Liver (tissue), 9 donors: ENCODE data around the gene FHDC1. TPM values are rescaled to one million over a fixed set of nuclear protein-coding genes. Genes with fewer than 3 reads are reported as not detected.

Experiments used
- DNase-seq: peaks from one replicate; pipeline ENCODE4 v3.0.0-alpha.2; 2017; ENCODE audit warnings: low spot score
- H3K27ac ChIP-seq, 2 donors: one replicate each; pipeline ENCODE4 v1.7.0; 2013; ENCODE audit warnings: inconsistent platforms in 2 of 2, low read length in 2 of 2, control low read depth in 1 of 2, low read depth in 1 of 2, mild to moderate bottlenecking in 1 of 2
- H3K27me3 ChIP-seq, 4 donors: one replicate each; pipeline versions ENCODE4 v1.6.1 to v1.7.0; 2013; ENCODE audit warnings: low read length in 3 of 4, inconsistent platforms in 1 of 4, mild to moderate bottlenecking in 1 of 4, moderate library complexity in 1 of 4; ENCODE audit not compliant: control insufficient read depth in 4 of 4, insufficient read depth in 4 of 4
- H3K36me3 ChIP-seq, 4 donors: one replicate each; pipeline versions ENCODE4 v1.6.1 to v1.7.0; 2013; ENCODE audit warnings: low read length in 3 of 4, mild to moderate bottlenecking in 3 of 4, low read depth in 1 of 4, moderate library complexity in 1 of 4; ENCODE audit not compliant: control insufficient read depth in 4 of 4, insufficient read depth in 3 of 4
- H3K4me1 ChIP-seq, 4 donors: one replicate each; pipeline versions ENCODE4 v1.6.1 to v1.7.0; 2013; ENCODE audit warnings: low read length in 3 of 4, mild to moderate bottlenecking in 3 of 4, moderate library complexity in 1 of 4; ENCODE audit not compliant: control insufficient read depth in 4 of 4, insufficient read depth in 4 of 4
- H3K4me3 ChIP-seq, 3 donors: one replicate each; pipeline versions ENCODE4 v1.6.1 to v1.7.0; 2013; ENCODE audit warnings: low read length in 3 of 3, control low read depth in 1 of 3, low read depth in 1 of 3, mild to moderate bottlenecking in 1 of 3
- H3K9ac ChIP-seq, 2 donors: one replicate each; pipeline ENCODE4 v1.7.0; 2013; ENCODE audit warnings: low read length in 2 of 2, mild to moderate bottlenecking in 2 of 2, moderate library complexity in 2 of 2, control low read depth in 1 of 2, low read depth in 1 of 2
- H3K9me3 ChIP-seq, 4 donors: one replicate each; pipeline versions ENCODE4 v1.6.1 to v1.7.0; 2013; ENCODE audit warnings: low read length in 3 of 4; ENCODE audit not compliant: control insufficient read depth in 4 of 4
- EGR1 ChIP-seq, 2 donors: IDR thresholded peaks; 2 replicates each; pipeline ENCODE4 v1.6.1; 2016 to 2018; ENCODE audit warnings: antibody characterized with exemption in 2 of 2, low read depth in 2 of 2
- FOXA1 ChIP-seq: IDR thresholded peaks from 2 replicates; pipeline ENCODE4 v1.6.1; 2016; ENCODE audit warnings: antibody characterized with exemption
- FOXA2 ChIP-seq: IDR thresholded peaks from 2 replicates; pipeline ENCODE4 v1.6.1; 2016; ENCODE audit warnings: antibody characterized with exemption
- GABPA ChIP-seq, 2 donors: IDR thresholded peaks in 1 of 2; conservative IDR thresholded peaks in 1 of 2; 2 replicates each; pipeline ENCODE4 v1.6.1; 2016; ENCODE audit warnings: antibody characterized with exemption in 2 of 2, mild to moderate bottlenecking in 1 of 2, moderate library complexity in 1 of 2
- HNF4A ChIP-seq, 2 donors: conservative IDR thresholded peaks; 2 replicates each; pipeline ENCODE4 v1.6.1; 2016; ENCODE audit warnings: antibody characterized with exemption in 2 of 2, mild to moderate bottlenecking in 2 of 2
- HNF4G ChIP-seq: IDR thresholded peaks from 2 replicates; pipeline ENCODE4 v1.6.1; 2016; ENCODE audit warnings: antibody characterized with exemption
- NR2F2 ChIP-seq: IDR thresholded peaks from 2 replicates; pipeline ENCODE4 v1.6.1; 2016; ENCODE audit warnings: antibody characterized with exemption
- RAD21 ChIP-seq, 2 donors: IDR thresholded peaks; 2 replicates each; pipeline ENCODE4 v1.6.1; 2016; ENCODE audit warnings: antibody characterized with exemption in 2 of 2, mild to moderate bottlenecking in 2 of 2
- RXRA ChIP-seq, 2 donors: IDR thresholded peaks; 2 replicates each; pipeline ENCODE4 v1.6.1; 2017 to 2018; ENCODE audit warnings: antibody characterized with exemption in 2 of 2, mild to moderate bottlenecking in 1 of 2
- SP1 ChIP-seq: IDR thresholded peaks from 2 replicates; pipeline ENCODE4 v1.6.1; 2018; ENCODE audit warnings: antibody characterized with exemption, mild to moderate bottlenecking
- TAF1 ChIP-seq: conservative IDR thresholded peaks from 2 replicates; pipeline ENCODE4 v1.6.1; 2016; ENCODE audit warnings: antibody characterized with exemption, mild to moderate bottlenecking
- YY1 ChIP-seq: IDR thresholded peaks from 2 replicates; pipeline ENCODE4 v1.6.1; 2016; ENCODE audit warnings: antibody characterized with exemption, mild to moderate bottlenecking
- WGBS: extraction: QIAGEN DNeasy Blood & Tissue Kit; methylation state at CpG from one replicate; pipeline ENCODE4 v1.1.7; 2013; 5-methylcytosine and 5-hydroxymethylcytosine counted together
- polyA plus RNA-seq, 2 donors: library from polyadenylated mRNA; stranded (reverse) in 1 of 2; unstranded in 1 of 2; fragments of 200-250 nt in 1 of 2; fragments of >200 nt in 1 of 2; fragmentation: Nextera tagmentation in 1 of 2; extraction: Ambion mirVana in 1 of 2; gene quantifications; one replicate each; pipeline versions ENCODE4 v1.2.1 to v1.2.3, GENCODE V29; 2013 to 2015
- total RNA-seq, 2 donors: library from RNA; depleted of rRNA; stranded (reverse); fragments of >200 nt; gene quantifications; one replicate each; pipeline ENCODE4 v1.2.3, GENCODE V29; 2014
- TF ChIP-seq, protein P1 (sequence below): IDR thresholded peaks from 2 replicates; pipeline ENCODE4 v1.6.1; 2016; ENCODE audit warnings: antibody characterized with exemption, mild to moderate bottlenecking
- TF ChIP-seq, protein P2 (sequence below): IDR thresholded peaks from 2 replicates; pipeline ENCODE4 v1.6.1; 2016; ENCODE audit warnings: antibody characterized with exemption
- TF ChIP-seq, protein P3 (sequence below): IDR thresholded peaks from 2 replicates; pipeline ENCODE4 v1.6.1; 2016; ENCODE audit warnings: antibody characterized with exemption
- TF ChIP-seq, protein P4 (sequence below): fragments of 150-350 bp; IDR thresholded peaks from 2 replicates; pipeline ENCODE4 v1.5.1; 2017; ENCODE audit warnings: improper control_type of control experiment, low read depth, low read length; ENCODE audit not compliant: missing input control
- donor health status: healthy.
- donor health status: healthy.
- donor health status: healthy.
- donor health status: healthy.
- donor health status: healthy.

Gene FHDC1
- total and polyA plus RNA-seq, 4 donors: 0.06 to 33.0 (median 0.11) TPM

DNA sequence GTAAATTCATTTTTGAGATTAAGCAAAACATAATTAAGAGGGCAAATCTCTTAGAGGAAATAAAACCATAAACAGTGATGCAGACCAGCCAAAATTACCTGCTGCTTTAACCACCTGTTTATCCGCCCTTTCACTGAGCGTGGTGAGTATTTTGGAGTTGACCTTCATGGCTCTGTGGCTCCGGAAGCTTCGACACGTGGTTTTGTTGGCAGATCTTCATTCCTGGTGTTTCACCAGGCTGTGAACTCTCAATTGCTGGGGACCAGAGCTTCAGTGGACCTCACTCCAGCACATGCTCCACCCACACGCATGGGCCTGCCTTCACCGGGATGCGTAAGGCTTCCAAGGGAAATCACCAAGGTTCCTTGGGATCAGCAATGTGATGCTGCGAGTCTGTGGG, 83.8 kb downstream of the FHDC1 start:
- Histone ChIP-seq H3K4me3 (no peak overlapping the region), H3K9me3 (no peaks in the 10 kb centered on the region), H3K4me1 (no peaks in the 10 kb centered on the region), H3K27me3 (no peaks in the 10 kb centered on the region), H3K27ac (no peak overlapping the region), H3K36me3 (no peaks in the 10 kb centered on the region), H3K9ac (no peak overlapping the region)
- no peak for TF ChIP-seq GABPA (IDR thresholded peaks at IDR 0.05 in 1 of 2, conservative IDR thresholded peaks at IDR 0.05 in 1 of 2)
- TF ChIP-seq SP1: no peak
- TF ChIP-seq, protein P1, sequence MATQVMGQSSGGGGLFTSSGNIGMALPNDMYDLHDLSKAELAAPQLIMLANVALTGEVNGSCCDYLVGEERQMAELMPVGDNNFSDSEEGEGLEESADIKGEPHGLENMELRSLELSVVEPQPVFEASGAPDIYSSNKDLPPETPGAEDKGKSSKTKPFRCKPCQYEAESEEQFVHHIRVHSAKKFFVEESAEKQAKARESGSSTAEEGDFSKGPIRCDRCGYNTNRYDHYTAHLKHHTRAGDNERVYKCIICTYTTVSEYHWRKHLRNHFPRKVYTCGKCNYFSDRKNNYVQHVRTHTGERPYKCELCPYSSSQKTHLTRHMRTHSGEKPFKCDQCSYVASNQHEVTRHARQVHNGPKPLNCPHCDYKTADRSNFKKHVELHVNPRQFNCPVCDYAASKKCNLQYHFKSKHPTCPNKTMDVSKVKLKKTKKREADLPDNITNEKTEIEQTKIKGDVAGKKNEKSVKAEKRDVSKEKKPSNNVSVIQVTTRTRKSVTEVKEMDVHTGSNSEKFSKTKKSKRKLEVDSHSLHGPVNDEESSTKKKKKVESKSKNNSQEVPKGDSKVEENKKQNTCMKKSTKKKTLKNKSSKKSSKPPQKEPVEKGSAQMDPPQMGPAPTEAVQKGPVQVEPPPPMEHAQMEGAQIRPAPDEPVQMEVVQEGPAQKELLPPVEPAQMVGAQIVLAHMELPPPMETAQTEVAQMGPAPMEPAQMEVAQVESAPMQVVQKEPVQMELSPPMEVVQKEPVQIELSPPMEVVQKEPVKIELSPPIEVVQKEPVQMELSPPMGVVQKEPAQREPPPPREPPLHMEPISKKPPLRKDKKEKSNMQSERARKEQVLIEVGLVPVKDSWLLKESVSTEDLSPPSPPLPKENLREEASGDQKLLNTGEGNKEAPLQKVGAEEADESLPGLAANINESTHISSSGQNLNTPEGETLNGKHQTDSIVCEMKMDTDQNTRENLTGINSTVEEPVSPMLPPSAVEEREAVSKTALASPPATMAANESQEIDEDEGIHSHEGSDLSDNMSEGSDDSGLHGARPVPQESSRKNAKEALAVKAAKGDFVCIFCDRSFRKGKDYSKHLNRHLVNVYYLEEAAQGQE: no peak
- TF ChIP-seq FOXA2: no peak
- no peak for TF ChIP-seq EGR1 (IDR thresholded peaks at IDR 0.05; ENCODE audit: low read depth in 2 of 2)
- no peak for TF ChIP-seq HNF4A (conservative IDR thresholded peaks at IDR 0.05)
- TF ChIP-seq, protein P2, sequence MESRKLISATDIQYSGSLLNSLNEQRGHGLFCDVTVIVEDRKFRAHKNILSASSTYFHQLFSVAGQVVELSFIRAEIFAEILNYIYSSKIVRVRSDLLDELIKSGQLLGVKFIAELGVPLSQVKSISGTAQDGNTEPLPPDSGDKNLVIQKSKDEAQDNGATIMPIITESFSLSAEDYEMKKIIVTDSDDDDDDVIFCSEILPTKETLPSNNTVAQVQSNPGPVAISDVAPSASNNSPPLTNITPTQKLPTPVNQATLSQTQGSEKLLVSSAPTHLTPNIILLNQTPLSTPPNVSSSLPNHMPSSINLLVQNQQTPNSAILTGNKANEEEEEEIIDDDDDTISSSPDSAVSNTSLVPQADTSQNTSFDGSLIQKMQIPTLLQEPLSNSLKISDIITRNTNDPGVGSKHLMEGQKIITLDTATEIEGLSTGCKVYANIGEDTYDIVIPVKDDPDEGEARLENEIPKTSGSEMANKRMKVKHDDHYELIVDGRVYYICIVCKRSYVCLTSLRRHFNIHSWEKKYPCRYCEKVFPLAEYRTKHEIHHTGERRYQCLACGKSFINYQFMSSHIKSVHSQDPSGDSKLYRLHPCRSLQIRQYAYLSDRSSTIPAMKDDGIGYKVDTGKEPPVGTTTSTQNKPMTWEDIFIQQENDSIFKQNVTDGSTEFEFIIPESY: no peak
- no peak for TF ChIP-seq RXRA (IDR thresholded peaks at IDR 0.05)
- TF ChIP-seq, protein P3, sequence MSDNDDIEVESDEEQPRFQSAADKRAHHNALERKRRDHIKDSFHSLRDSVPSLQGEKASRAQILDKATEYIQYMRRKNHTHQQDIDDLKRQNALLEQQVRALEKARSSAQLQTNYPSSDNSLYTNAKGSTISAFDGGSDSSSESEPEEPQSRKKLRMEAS: no peak
- TF ChIP-seq YY1: no peak
- TF ChIP-seq FOXA1: no peak
- TF ChIP-seq, protein P4, sequence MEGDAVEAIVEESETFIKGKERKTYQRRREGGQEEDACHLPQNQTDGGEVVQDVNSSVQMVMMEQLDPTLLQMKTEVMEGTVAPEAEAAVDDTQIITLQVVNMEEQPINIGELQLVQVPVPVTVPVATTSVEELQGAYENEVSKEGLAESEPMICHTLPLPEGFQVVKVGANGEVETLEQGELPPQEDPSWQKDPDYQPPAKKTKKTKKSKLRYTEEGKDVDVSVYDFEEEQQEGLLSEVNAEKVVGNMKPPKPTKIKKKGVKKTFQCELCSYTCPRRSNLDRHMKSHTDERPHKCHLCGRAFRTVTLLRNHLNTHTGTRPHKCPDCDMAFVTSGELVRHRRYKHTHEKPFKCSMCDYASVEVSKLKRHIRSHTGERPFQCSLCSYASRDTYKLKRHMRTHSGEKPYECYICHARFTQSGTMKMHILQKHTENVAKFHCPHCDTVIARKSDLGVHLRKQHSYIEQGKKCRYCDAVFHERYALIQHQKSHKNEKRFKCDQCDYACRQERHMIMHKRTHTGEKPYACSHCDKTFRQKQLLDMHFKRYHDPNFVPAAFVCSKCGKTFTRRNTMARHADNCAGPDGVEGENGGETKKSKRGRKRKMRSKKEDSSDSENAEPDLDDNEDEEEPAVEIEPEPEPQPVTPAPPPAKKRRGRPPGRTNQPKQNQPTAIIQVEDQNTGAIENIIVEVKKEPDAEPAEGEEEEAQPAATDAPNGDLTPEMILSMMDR: no peak
- no peak for TF ChIP-seq RAD21 (IDR thresholded peaks at IDR 0.05)
- TF ChIP-seq TAF1: no peak
- WGBS: 88% methylated on average over 9 of the region's 9 CpGs
- no peak for DNase-seq

GRCh38 chr4:153020457-153020856, 84.3 kb downstream of the FHDC1 start:
- DNase-seq: no peak
- no peaks in the 10 kb centered on the region for H3K4me1 ChIP-seq
- no peaks in the 10 kb centered on the region for H3K9me3 ChIP-seq
- H3K9ac ChIP-seq: no peak overlapping the region
- TF ChIP-seq RAD21 (IDR thresholded peaks at IDR 0.05) (no peak), HNF4A (conservative IDR thresholded peaks at IDR 0.05) (no peak), HNF4G (no peak), FOXA1 (no peak), GABPA (IDR thresholded peaks at IDR 0.05 in 1 of 2, conservative IDR thresholded peaks at IDR 0.05 in 1 of 2) (no peak), NR2F2 (no peak)
- no peak overlapping the region for H3K27ac ChIP-seq
- H3K4me3 ChIP-seq: no peak overlapping the region
- 91% methylated on average over 7 of the region's 7 CpGs for WGBS
- no peaks in the 10 kb centered on the region for H3K27me3 ChIP-seq
- no peaks in the 10 kb centered on the region for H3K36me3 ChIP-seq
